HepG2 (cell line): Measurements from ENCODE around the gene CYP2A13. TPM values are rescaled to one million over a fixed set of nuclear protein-coding genes. Genes with fewer than 3 reads are reported as not detected.

ENCODE experiments used
- AKAP8 ChIP-seq: sonication (generic); formaldehyde crosslinking; IDR thresholded peaks from 2 replicates; pipeline ENCODE4 v1.5.1; 2020; ENCODE audit warnings: mild to moderate bottlenecking, missing genetic modification reagents
- ARHGAP35 ChIP-seq: sonication (generic); formaldehyde crosslinking; IDR thresholded peaks from 2 replicates; pipeline ENCODE4 v1.9.0; 2022; ENCODE audit warnings: mild to moderate bottlenecking, inconsistent platforms, moderate library complexity, missing genetic modification reagents, borderline replicate concordance
- HCFC1 ChIP-seq: fragments of 150-350 bp; IDR thresholded peaks from 2 replicates; pipeline ENCODE4 v1.6.1; 2014; ENCODE audit warnings: low read depth, low read length
- NONO ChIP-seq, 2 experiments: fragments of 450-650 bp in 1 of 2; sonication (generic) in 1 of 2; formaldehyde crosslinking in 1 of 2; IDR thresholded peaks in 1 of 2; conservative IDR thresholded peaks in 1 of 2; 2 replicates each; pipeline versions ENCODE4 v1.6.1 to v1.8.0; 2017 to 2022; ENCODE audit warnings: mild to moderate bottlenecking in 1 of 2, missing genetic modification reagents in 1 of 2, moderate library complexity in 1 of 2
- RAD21 ChIP-seq: fragments of 450-650 bp; formaldehyde crosslinking; IDR thresholded peaks from 2 replicates; pipeline ENCODE4 v1.5.0; 2020; ENCODE audit warnings: mild to moderate bottlenecking
- ZBTB1 ChIP-seq: sonication (generic); formaldehyde crosslinking; IDR thresholded peaks from 2 replicates; pipeline ENCODE4 v1.4.0; 2020; ENCODE audit warnings: missing genetic modification reagents, borderline replicate concordance
- polyA plus RNA-seq, 8 experiments: library from polyadenylated mRNA; depleted of rRNA in 3 of 8; stranded (reverse) in 7 of 8; unstranded in 1 of 8; fragments of >200 nt; fragmentation: Illumina TruSeq in 4 of 8; extraction: Trizol in 4 of 8; gene quantifications; 2 replicates each; pipeline versions ENCODE4 v1.2.1 to v1.2.3, GENCODE V29; 2011 to 2016; ENCODE audit warnings: low read depth in 4 of 8, missing spikeins in 1 of 8, mixed read lengths in 1 of 8; ENCODE audit not compliant: insufficient read depth in 1 of 8
- total RNA-seq, 5 experiments: library from RNA; depleted of rRNA; stranded (reverse); fragments of >200 nt; fragmentation: Illumina TruSeq; extraction: Trizol; gene quantifications; 2 replicates each; pipeline ENCODE4 v1.2.3, GENCODE V29; 2016; ENCODE audit warnings: low read depth in 1 of 5

The CYP2A13 gene
- total and polyA plus RNA-seq, 2 of the 13 experiments (the other 11 are each of a cell fraction or from before 2014, with no cell fraction given), result not detected

DNA sequence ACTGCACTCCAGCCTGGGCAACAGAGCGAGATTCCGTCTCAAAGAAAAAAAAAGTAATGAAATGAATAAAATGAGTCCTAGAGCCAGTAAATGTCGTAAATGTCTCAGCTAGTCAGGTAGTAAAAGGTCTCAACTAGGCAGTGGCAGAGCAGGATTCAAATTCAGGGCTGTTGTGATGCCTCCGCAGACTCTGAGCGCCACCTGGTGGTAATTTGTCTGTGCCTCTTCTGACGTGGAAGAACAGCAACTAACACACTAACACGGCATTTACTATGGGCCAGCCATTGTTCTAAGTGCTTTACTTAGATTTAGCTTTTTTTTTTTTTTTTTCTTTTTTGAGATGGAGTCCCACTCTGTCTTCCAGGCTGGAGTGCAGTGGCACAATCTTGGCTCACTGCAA is 56.2 kb downstream of the CYP2A13 start (continued):
- TF ChIP-seq ARHGAP35 (CRISPR knock-in tag) (no peak), ZBTB1 (CRISPR knock-in tag) (no peak), AKAP8 (CRISPR knock-in tag) (no peak), HCFC1 (no peak), RAD21 (CRISPR knock-in tag) (peak; percentile 76), NONO (IDR thresholded peaks at IDR 0.05) (no peak), NONO (CRISPR knock-in tag; conservative IDR thresholded peaks at IDR 0.05) (no peak)

Other genes with a start within 250 kb of the CYP2A13 start
- not detected in 2 replicates for gene CYP2A6, start 238.0 kb upstream of the CYP2A13 start, total RNA-seq (2016; rRNA removed; fragmentation: Illumina TruSeq; extraction: Trizol)
- gene CYP2A6, start 238.0 kb upstream of the CYP2A13 start, polyA plus RNA-seq (2011; rRNA removed), result not detected in 2 replicates
- not detected in 2 replicates for gene CYP2A7, start 206.2 kb upstream of the CYP2A13 start, total RNA-seq (2016; rRNA removed; fragmentation: Illumina TruSeq; extraction: Trizol)
- gene CYP2A7, start 206.2 kb upstream of the CYP2A13 start, polyA plus RNA-seq (2011; rRNA removed), result not detected in 2 replicates
- gene CYP2B6, start 97.2 kb upstream of the CYP2A13 start, total RNA-seq (2016; rRNA removed; fragmentation: Illumina TruSeq; extraction: Trizol), result not detected in 2 replicates
- 0.09 TPM in 2 replicates for gene CYP2B6, start 97.2 kb upstream of the CYP2A13 start, polyA plus RNA-seq (2011; rRNA removed)
- gene CYP2F1, start 26.0 kb downstream of the CYP2A13 start, total RNA-seq (2016; rRNA removed; fragmentation: Illumina TruSeq; extraction: Trizol), result not detected in 2 replicates
- gene CYP2F1, start 26.0 kb downstream of the CYP2A13 start, polyA plus RNA-seq (2011; rRNA removed), result not detected in 2 replicates
- 0.09 TPM in 1 of 2 replicates, not detected in the other for gene CYP2S1, start 104.8 kb downstream of the CYP2A13 start, total RNA-seq (2016; rRNA removed; fragmentation: Illumina TruSeq; extraction: Trizol)
- 1.8 and 2.1 TPM in 2 replicates for gene CYP2S1, start 104.8 kb downstream of the CYP2A13 start, polyA plus RNA-seq (2011; rRNA removed)
- 0.31 and 0.71 TPM in 2 replicates for gene AXL, start 130.8 kb downstream of the CYP2A13 start, total RNA-seq (2016; rRNA removed; fragmentation: Illumina TruSeq; extraction: Trizol)
- 5.7 and 5.9 TPM in 2 replicates for gene AXL, start 130.8 kb downstream of the CYP2A13 start, polyA plus RNA-seq (2011; rRNA removed)
- 81.7 and 88.8 TPM in 2 replicates for gene HNRNPUL1, start 175.9 kb downstream of the CYP2A13 start, total RNA-seq (2016; rRNA removed; fragmentation: Illumina TruSeq; extraction: Trizol)
- gene HNRNPUL1, start 175.9 kb downstream of the CYP2A13 start, polyA plus RNA-seq (2011; rRNA removed), result 29.7 and 30.9 TPM in 2 replicates
- 7.1 and 7.3 TPM in 2 replicates for gene CCDC97, start 221.7 kb downstream of the CYP2A13 start, total RNA-seq (2016; rRNA removed; fragmentation: Illumina TruSeq; extraction: Trizol)
- 6.2 and 7.2 TPM in 2 replicates for gene CCDC97, start 221.7 kb downstream of the CYP2A13 start, polyA plus RNA-seq (2011; rRNA removed)